K562 (cell line): ENCODE results near the gene MAP3K19. TPM values are rescaled to one million over a fixed set of nuclear protein-coding genes. Genes with fewer than 3 reads are reported as not detected.

Experiments used
- BHLHE40 ChIP-seq: IDR thresholded peaks from 2 replicates; pipeline ENCODE4 v1.6.1; 2011; ENCODE audit warnings: low read length, improper control_type of control experiment
- CBX8 ChIP-seq: fragments of 200-600 bp; sonication (generic); IDR thresholded peaks from 2 replicates; pipeline ENCODE4 v1.6.1; 2012; ENCODE audit warnings: borderline replicate concordance, mixed run types, low read depth, mild to moderate bottlenecking, moderate library complexity, mixed read lengths, low read length, control low read depth, inconsistent platforms; ENCODE audit not compliant: poor library complexity, severe bottlenecking; ENCODE audit errors: extremely low read depth
- CC2D1A ChIP-seq: fragments of 450-650 bp; IDR thresholded peaks from 2 replicates; pipeline ENCODE4 v1.6.1; 2017; ENCODE audit warnings: mild to moderate bottlenecking
- CHCHD3 ChIP-seq: fragments of 250-450 bp; sonication (Bioruptor Pico); IDR thresholded peaks from 2 replicates; pipeline ENCODE4 v2.1.2; 2022; ENCODE audit warnings: mild to moderate bottlenecking
- JUND ChIP-seq, 2 experiments: IDR thresholded peaks; 2 replicates in 1 of 2; 3 replicates in 1 of 2; pipeline ENCODE4 v1.6.1; 2011; ENCODE audit warnings: borderline replicate concordance in 2 of 2, low read depth in 2 of 2, low read length in 2 of 2, improper control_type of control experiment in 1 of 2, missing biosample characterization in 1 of 2, missing genetic modification characterization in 1 of 2, missing genetic modification reagents in 1 of 2
- LCOR ChIP-seq: sonication (generic); formaldehyde crosslinking; IDR thresholded peaks from 2 replicates; pipeline ENCODE4 v1.8.0; 2022; ENCODE audit warnings: mild to moderate bottlenecking, missing genetic modification reagents
- MCM7 ChIP-seq, 2 experiments: fragments of 450-650 bp; IDR thresholded peaks; 2 replicates each; pipeline ENCODE4 v1.6.1; 2016 to 2018
- NR3C1 ChIP-seq: sonication (generic); formaldehyde crosslinking; IDR thresholded peaks from 2 replicates; pipeline ENCODE4 v1.8.1; 2022; ENCODE audit warnings: missing genetic modification reagents
- PTRF ChIP-seq: fragments of 450-650 bp; IDR thresholded peaks from 2 replicates; pipeline ENCODE4 v1.6.1; 2016; ENCODE audit warnings: mild to moderate bottlenecking, missing genetic modification characterization, missing compliant biosample characterization
- RCOR1 ChIP-seq, 2 experiments: IDR thresholded peaks; 2 replicates each; pipeline ENCODE4 v1.6.1; 2012; ENCODE audit warnings: low read depth in 2 of 2, low read length in 2 of 2, borderline replicate concordance in 1 of 2, improper control_type of control experiment in 1 of 2
- RHOXF2B ChIP-seq: fragments of 250-450 bp; sonication (Bioruptor Pico); conservative IDR thresholded peaks from 2 replicates; pipeline ENCODE4 v1.5.1; 2021
- SMC3 ChIP-seq: conservative IDR thresholded peaks from 2 replicates; pipeline ENCODE4 v1.6.1; 2011; ENCODE audit warnings: low read depth, low read length, improper control_type of control experiment; ENCODE audit not compliant: insufficient read depth
- ZFP30 ChIP-seq: fragments of 250-450 bp; sonication (Bioruptor Pico); IDR thresholded peaks from 2 replicates; pipeline ENCODE4 v1.8.0; 2022; ENCODE audit warnings: moderate library complexity, mild to moderate bottlenecking, inconsistent platforms, borderline replicate concordance
- ZNF12 ChIP-seq: sonication (generic); formaldehyde crosslinking; IDR thresholded peaks from 2 replicates; pipeline ENCODE4 v1.4.0; 2020; ENCODE audit warnings: mild to moderate bottlenecking, missing genetic modification reagents
- ZNF75A ChIP-seq: fragments of 450-650 bp; formaldehyde crosslinking; IDR thresholded peaks from 2 replicates; pipeline ENCODE4 v1.4.0; 2020; ENCODE audit warnings: mild to moderate bottlenecking
- polyA plus RNA-seq, 8 experiments: library from polyadenylated mRNA; depleted of rRNA in 4 of 8; stranded (reverse) in 5 of 8; unstranded in 3 of 8; fragments of >200 nt; fragmentation: Nextera tagmentation in 2 of 8; fragmentation: Illumina TruSeq in 1 of 8; extraction: Ambion mirVana in 2 of 8; extraction: Trizol in 1 of 8; gene quantifications; 2 replicates each; pipeline versions ENCODE4 v1.2.1 to v1.2.3, GENCODE V29; 2011 to 2014; ENCODE audit warnings: inconsistent platforms in 1 of 8, missing spikeins in 1 of 8
- total RNA-seq, 7 experiments: library from RNA; depleted of rRNA in 6 of 7; stranded (reverse); fragments of >200 nt in 6 of 7; fragmentation: Illumina TruSeq in 2 of 7; extraction: Trizol in 2 of 7; gene quantifications; 2 replicates each; pipeline versions ENCODE4 v1.2.1 to v1.2.3, GENCODE V29; 2011 to 2021; ENCODE audit warnings: low replicate concordance in 1 of 7
- TF ChIP-seq, protein P1 (sequence below): fragments of 450-650 bp; IDR thresholded peaks from 2 replicates; pipeline ENCODE4 v1.7.0; 2016; ENCODE audit warnings: borderline replicate concordance
- TF ChIP-seq, protein P2 (sequence below): fragments of 450-650 bp; formaldehyde crosslinking; IDR thresholded peaks from 2 replicates; pipeline ENCODE4 v1.4.0; 2020; ENCODE audit warnings: mild to moderate bottlenecking, moderate library complexity
- TF ChIP-seq, protein P3 (sequence below), 2 experiments: fragments of 450-650 bp; conservative IDR thresholded peaks; 2 replicates each; pipeline ENCODE4 v1.6.1; 2017; ENCODE audit warnings: mild to moderate bottlenecking in 2 of 2, moderate library complexity in 2 of 2
- TF ChIP-seq, protein P4 (sequence below), 2 experiments: IDR thresholded peaks; 2 replicates each; pipeline ENCODE4 v1.6.1; 2011; ENCODE audit warnings: borderline replicate concordance in 1 of 2, control low read depth in 1 of 2, low read depth in 1 of 2, low read length in 1 of 2, mild to moderate bottlenecking in 1 of 2, mixed read lengths in 1 of 2, moderate library complexity in 1 of 2; ENCODE audit not compliant: insufficient read depth in 1 of 2, insufficient read length in 1 of 2, poor library complexity in 1 of 2, severe bottlenecking in 1 of 2; ENCODE audit errors: extremely low read depth in 1 of 2

The MAP3K19 gene
- total and polyA plus RNA-seq, 9 of the 15 experiments (the other 6 are each of a cell fraction or from before 2014, with no cell fraction given): 0.29 TPM; not detected in 8

DNA sequence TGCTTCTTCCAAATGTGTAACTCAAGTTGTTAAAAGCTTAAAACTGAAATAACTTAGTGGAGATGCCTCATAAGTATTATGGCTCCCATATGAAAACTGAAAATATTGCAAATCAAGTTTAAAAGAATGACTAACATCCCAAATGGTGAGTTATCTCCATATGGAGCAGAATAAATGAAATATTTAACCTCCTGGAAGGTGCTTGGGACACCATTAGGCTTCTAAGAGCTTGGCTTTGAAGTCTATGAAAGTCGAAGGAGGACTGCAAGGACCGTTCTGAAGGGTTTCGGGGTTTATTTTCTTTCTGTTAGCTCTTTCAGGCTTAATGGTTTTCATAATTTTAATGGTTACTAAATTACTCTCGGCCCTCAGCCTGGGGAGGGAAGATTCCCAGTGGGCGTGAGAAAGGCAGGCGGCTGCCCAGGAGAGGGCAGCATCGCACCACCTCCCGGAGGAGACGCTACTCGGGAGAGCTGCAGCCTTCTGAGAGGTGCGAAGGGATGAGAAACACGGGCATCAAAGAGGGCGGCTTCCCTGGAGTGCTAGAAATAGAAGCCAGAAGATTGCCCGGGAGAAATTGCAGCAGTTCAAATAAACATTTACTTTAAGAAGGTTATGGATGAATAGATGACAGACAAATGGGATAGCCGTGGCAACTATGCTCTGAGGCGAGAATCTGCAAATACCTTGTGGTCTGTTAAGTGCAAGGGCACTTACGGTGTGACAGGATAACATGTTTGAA, 43.1 kb downstream of the MAP3K19 start (continued):
- TF ChIP-seq RCOR1 (IDR thresholded peaks at IDR 0.05; ENCODE audit: borderline replicate concordance in 1 of 2, low read depth in 2 of 2, low read length in 2 of 2): peak in 1 of 2 experiments; percentile 48; a peak in 1 of 4 replicates
- no peak for TF ChIP-seq CHCHD3 (CRISPR knock-in tag)
- TF ChIP-seq MCM7 (IDR thresholded peaks at IDR 0.05): no peak
- TF ChIP-seq ZNF12 (CRISPR knock-in tag): 0 out of 2 replicates have a peak, but pooled peaks have one; percentile 56
- TF ChIP-seq, protein P1, sequence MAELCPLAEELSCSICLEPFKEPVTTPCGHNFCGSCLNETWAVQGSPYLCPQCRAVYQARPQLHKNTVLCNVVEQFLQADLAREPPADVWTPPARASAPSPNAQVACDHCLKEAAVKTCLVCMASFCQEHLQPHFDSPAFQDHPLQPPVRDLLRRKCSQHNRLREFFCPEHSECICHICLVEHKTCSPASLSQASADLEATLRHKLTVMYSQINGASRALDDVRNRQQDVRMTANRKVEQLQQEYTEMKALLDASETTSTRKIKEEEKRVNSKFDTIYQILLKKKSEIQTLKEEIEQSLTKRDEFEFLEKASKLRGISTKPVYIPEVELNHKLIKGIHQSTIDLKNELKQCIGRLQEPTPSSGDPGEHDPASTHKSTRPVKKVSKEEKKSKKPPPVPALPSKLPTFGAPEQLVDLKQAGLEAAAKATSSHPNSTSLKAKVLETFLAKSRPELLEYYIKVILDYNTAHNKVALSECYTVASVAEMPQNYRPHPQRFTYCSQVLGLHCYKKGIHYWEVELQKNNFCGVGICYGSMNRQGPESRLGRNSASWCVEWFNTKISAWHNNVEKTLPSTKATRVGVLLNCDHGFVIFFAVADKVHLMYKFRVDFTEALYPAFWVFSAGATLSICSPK: no peak
- TF ChIP-seq PTRF (tag): no peak
- TF ChIP-seq RHOXF2B (CRISPR knock-in tag): no peak
- TF ChIP-seq LCOR: 0 out of 2 replicates have a peak, but pooled peaks have one; percentile 33
- TF ChIP-seq SMC3: peak; percentile 92
- TF ChIP-seq, protein P2, sequence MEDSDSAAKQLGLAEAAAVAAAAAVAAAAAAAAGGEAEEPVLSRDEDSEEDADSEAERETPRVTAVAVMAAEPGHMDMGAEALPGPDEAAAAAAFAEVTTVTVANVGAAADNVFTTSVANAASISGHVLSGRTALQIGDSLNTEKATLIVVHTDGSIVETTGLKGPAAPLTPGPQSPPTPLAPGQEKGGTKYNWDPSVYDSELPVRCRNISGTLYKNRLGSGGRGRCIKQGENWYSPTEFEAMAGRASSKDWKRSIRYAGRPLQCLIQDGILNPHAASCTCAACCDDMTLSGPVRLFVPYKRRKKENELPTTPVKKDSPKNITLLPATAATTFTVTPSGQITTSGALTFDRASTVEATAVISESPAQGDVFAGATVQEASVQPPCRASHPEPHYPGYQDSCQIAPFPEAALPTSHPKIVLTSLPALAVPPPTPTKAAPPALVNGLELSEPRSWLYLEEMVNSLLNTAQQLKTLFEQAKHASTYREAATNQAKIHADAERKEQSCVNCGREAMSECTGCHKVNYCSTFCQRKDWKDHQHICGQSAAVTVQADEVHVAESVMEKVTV: peak; percentile 88
- no peak for TF ChIP-seq CBX8
- TF ChIP-seq JUND (IDR thresholded peaks at IDR 0.05; ENCODE audit: borderline replicate concordance, low read depth, low read length): 0 out of 2 replicates have a peak, but pooled peaks have one; percentile 5
- TF ChIP-seq JUND (tag; IDR thresholded peaks at IDR 0.05; ENCODE audit: borderline replicate concordance, low read depth, low read length): no peak
- TF ChIP-seq ZFP30: no peak
- TF ChIP-seq, protein P3, sequence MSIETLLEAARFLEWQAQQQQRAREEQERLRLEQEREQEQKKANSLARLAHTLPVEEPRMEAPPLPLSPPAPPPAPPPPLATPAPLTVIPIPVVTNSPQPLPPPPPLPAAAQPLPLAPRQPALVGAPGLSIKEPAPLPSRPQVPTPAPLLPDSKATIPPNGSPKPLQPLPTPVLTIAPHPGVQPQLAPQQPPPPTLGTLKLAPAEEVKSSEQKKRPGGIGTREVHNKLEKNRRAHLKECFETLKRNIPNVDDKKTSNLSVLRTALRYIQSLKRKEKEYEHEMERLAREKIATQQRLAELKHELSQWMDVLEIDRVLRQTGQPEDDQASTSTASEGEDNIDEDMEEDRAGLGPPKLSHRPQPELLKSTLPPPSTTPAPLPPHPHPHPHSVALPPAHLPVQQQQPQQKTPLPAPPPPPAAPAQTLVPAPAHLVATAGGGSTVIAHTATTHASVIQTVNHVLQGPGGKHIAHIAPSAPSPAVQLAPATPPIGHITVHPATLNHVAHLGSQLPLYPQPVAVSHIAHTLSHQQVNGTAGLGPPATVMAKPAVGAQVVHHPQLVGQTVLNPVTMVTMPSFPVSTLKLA (conservative IDR thresholded peaks at IDR 0.05): 0 out of 4 replicates have a peak, but pooled peaks of 1 of the 2 experiments have one; percentile 24
- 0 out of 2 replicates have a peak, but pooled peaks have one; percentile 21 for TF ChIP-seq CC2D1A
- TF ChIP-seq ZNF75A (CRISPR knock-in tag): no peak
- TF ChIP-seq, protein P4, sequence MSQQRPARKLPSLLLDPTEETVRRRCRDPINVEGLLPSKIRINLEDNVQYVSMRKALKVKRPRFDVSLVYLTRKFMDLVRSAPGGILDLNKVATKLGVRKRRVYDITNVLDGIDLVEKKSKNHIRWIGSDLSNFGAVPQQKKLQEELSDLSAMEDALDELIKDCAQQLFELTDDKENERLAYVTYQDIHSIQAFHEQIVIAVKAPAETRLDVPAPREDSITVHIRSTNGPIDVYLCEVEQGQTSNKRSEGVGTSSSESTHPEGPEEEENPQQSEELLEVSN (IDR thresholded peaks at IDR 0.05; ENCODE audit: borderline replicate concordance in 1 of 2, extremely low read depth in 1 of 2, insufficient read depth in 1 of 2, insufficient read length in 1 of 2, low read depth in 1 of 2, low read length in 1 of 2, poor library complexity in 1 of 2, severe bottlenecking in 1 of 2): peak in 1 of 2 experiments; percentile 68
- 0 out of 2 replicates have a peak, but pooled peaks have one; percentile 12 for TF ChIP-seq BHLHE40
- TF ChIP-seq NR3C1 (CRISPR knock-in tag): no peak
